Neutrophil (primary cell): Measurements from ENCODE around the gene GH1.
"Not testable (repeated sequence)": the region's sequence is repeated elsewhere in the genome, so short reads cannot be mapped to it uniquely, and the experiment has no call there.

Experiments
- H3K27ac ChIP-seq: fragments of 200-600 bp; sonication (generic); 2 replicates; pipeline ENCODE4 v1.5.1; 2016; ENCODE audit warnings: mild to moderate bottlenecking, moderate library complexity
- H3K27me3 ChIP-seq: fragments of 200-600 bp; sonication (generic); 2 replicates; pipeline ENCODE4 v1.6.0; 2016; ENCODE audit warnings: mild to moderate bottlenecking
- H3K36me3 ChIP-seq: fragments of 200-600 bp; sonication (generic); 2 replicates; pipeline ENCODE4 v1.5.1; 2017
- H3K4me1 ChIP-seq, 2 experiments: fragments of 200-600 bp in 1 of 2; sonication (generic) in 1 of 2; 1 replicate in 1 of 2; 2 replicates in 1 of 2; pipeline versions ENCODE4 v1.5.1 to v1.6.1; 2013 to 2016; ENCODE audit warnings: low read depth in 1 of 2, low read length in 1 of 2, mild to moderate bottlenecking in 1 of 2, moderate library complexity in 1 of 2; ENCODE audit not compliant: control insufficient read depth in 1 of 2, insufficient read depth in 1 of 2
- H3K4me3 ChIP-seq, 2 experiments: fragments of 200-600 bp in 1 of 2; sonication (generic) in 1 of 2; 1 replicate in 1 of 2; 2 replicates in 1 of 2; pipeline ENCODE4 v1.5.1; 2013 to 2016; ENCODE audit warnings: low read depth in 1 of 2, low read length in 1 of 2, mild to moderate bottlenecking in 1 of 2, moderate library complexity in 1 of 2
- H3K9me3 ChIP-seq: fragments of 200-600 bp; sonication (generic); 2 replicates; pipeline ENCODE4 v1.5.1; 2016
- TF ChIP-seq, protein P1 (sequence below): fragments of 200-600 bp; sonication (generic); IDR thresholded peaks from 2 replicates; pipeline ENCODE4 v1.5.1; 2016; ENCODE audit warnings: antibody characterized with exemption

Gene GH1

GRCh38 chr17:63918789-63919305, at the start of gene GH1:
Gene GH1 (minus strand): TSS chr17:63918839. CDS start chr17:63918776, 63 bp downstream.
- H3K27ac ChIP-seq, result not testable (repeated sequence)

DNA sequence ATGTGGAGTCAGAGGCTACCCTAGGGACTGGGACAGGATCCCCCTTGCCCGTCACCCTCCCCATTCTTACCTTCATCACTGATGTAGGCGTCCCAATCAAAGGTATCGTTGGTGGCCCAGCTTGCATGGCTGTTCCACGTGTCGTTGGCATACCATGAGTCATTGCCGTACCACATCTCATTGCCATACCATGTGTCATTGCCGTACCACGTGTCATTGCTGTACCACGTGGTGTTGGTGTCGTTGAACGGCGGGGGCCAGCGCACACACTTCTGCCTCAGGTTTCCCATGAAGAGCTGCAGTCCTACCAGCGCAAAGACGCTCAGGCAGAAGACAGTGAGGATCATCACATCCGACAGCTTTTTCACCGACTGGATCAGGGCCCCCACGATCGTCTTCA, 49.3 kb upstream of the GH1 start:
- no peaks in the 10 kb centered on the region for H3K4me1 ChIP-seq
- no peak overlapping the region for H3K4me3 ChIP-seq
- H3K36me3 ChIP-seq, result no peaks in the 10 kb centered on the region
- TF ChIP-seq, protein P1, sequence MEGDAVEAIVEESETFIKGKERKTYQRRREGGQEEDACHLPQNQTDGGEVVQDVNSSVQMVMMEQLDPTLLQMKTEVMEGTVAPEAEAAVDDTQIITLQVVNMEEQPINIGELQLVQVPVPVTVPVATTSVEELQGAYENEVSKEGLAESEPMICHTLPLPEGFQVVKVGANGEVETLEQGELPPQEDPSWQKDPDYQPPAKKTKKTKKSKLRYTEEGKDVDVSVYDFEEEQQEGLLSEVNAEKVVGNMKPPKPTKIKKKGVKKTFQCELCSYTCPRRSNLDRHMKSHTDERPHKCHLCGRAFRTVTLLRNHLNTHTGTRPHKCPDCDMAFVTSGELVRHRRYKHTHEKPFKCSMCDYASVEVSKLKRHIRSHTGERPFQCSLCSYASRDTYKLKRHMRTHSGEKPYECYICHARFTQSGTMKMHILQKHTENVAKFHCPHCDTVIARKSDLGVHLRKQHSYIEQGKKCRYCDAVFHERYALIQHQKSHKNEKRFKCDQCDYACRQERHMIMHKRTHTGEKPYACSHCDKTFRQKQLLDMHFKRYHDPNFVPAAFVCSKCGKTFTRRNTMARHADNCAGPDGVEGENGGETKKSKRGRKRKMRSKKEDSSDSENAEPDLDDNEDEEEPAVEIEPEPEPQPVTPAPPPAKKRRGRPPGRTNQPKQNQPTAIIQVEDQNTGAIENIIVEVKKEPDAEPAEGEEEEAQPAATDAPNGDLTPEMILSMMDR, result no peak
- H3K27me3 ChIP-seq, result no peaks in the 10 kb centered on the region
- H3K27ac ChIP-seq, result no peak overlapping the region
- H3K9me3 ChIP-seq, result no peaks in the 10 kb centered on the region

More at GRCh38 chr17:63918789-63919305, at the start of gene GH1:
- H3K27me3 ChIP-seq, H3K9me3 ChIP-seq, H3K4me3 ChIP-seq, H3K4me1 ChIP-seq, H3K36me3 ChIP-seq: not testable (repeated sequence)

DNA sequence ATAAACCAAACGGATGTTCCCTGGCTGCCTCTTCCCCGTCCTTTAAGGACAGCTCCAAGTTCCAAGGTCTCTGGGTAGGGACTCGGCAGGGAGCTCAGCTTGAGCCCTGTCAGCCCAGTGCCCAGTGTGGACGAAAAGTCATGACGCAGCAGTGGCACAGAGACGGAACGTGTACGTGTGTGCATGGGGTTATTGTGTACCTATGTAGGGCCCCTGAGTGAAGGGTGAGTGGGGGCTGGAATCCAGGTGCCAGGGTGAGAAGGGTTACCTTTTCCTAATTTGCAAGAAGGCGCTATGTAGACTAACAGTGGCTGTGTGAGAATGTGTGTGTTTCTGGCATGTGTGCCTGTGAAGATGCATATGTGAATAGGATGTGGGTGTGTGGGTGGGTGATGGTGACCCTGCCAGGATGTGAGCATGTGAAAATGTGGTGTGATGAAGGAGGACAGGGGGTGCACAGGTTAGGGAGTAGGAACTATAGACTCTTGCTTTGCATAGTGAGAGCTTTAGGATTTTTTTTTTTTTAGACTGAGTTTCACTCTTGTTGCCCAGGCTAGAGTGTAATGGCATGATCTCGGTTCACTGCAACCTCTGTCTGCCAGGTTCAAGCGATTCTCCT, 48.1 kb upstream of the GH1 start:
- no peaks in the 10 kb centered on the region for H3K9me3 ChIP-seq
- no peak overlapping the region for H3K4me3 ChIP-seq
- H3K36me3 ChIP-seq, result no peaks in the 10 kb centered on the region
- no peaks in the 10 kb centered on the region for H3K27me3 ChIP-seq
- H3K27ac ChIP-seq, result no peak overlapping the region
- TF ChIP-seq, protein P1, result no peak
- H3K4me1 ChIP-seq, result peaks cover 0 to under 1% of the 10 kb centered on the region in 2 experiments

GRCh38 chr17:63963123-63963522, 44.5 kb upstream of the GH1 start:
- H3K36me3 ChIP-seq, result no peaks in the 10 kb centered on the region
- TF ChIP-seq, protein P1, result no peak
- no peak overlapping the region for H3K27ac ChIP-seq
- H3K27me3 ChIP-seq, result peaks cover 4% of the 10 kb centered on the region
- H3K4me3 ChIP-seq, result no peak overlapping the region
- H3K9me3 ChIP-seq, result no peaks in the 10 kb centered on the region
- H3K4me1 ChIP-seq, result peaks cover 9% of the 10 kb centered on the region in 2 experiments

DNA sequence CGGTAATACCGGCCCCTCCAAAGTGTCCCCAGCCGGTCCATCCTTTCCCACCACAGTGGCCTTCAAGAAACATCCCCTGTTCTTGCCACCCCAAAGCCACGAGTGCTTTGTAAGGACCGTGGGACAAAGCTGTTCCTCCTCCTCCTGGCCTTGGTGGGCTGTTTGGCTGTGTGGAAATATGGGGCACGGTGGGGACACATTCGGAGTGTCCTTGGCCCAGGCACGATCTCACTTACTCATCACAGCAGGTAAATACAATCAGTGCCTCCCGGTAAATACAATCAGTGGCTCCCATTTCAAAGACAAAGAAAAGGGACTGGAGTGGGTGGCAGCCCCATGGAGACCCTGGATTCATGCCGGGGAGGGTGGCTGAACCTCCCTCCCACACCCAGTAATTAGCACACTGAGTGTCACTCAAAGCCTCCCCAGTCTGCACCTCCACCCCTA, 43.7 kb upstream of the GH1 start:
- H3K4me1 ChIP-seq, result peaks cover 9% of the 10 kb centered on the region in 2 experiments
- H3K36me3 ChIP-seq, result no peaks in the 10 kb centered on the region
- H3K4me3 ChIP-seq, result no peak overlapping the region
- no peaks in the 10 kb centered on the region for H3K9me3 ChIP-seq
- no peak overlapping the region for H3K27ac ChIP-seq
- TF ChIP-seq, protein P1, result no peak
- peaks cover 4% of the 10 kb centered on the region for H3K27me3 ChIP-seq
